Measurements from ENCODE around the gene LMX1B.

Gene LMX1B

DNA sequence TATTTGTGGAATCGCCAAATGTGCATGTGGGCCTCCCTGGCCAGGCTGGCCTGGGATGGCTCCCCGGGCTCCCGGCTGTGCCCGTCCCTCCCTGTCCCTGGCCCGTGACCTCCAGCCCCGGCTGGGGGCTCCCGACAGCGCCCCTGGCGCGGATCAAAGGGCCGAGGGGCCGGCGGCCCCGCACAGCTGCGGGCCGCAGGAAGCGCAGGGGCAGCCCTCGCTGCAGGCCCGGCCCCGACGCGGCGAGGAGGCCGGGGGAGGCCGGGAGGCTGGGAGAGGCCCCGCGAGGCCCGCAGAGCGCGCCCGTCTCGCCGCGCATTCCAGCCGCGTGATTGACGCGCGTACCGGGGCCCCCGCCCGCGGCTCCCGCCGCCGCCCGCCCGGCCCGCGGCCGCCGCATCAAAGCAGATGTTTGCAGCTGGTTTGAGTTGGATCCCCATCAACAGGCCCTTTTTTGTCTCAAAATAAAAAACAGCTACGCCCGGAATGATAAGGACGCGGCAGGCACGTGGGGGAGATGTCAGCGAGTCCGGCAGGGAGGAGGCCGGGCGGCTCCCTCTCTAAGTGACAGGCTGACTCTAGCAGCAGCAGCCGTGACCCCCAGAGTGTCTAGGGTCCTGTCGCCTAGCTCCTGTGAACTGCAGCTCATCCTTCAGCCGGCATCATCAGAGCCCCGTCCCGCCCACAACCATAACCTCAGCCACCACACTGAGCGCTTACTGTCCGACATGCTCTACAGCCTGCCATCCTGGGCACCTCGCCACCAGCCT is 69.4 kb downstream of the LMX1B start:
- no peak for DNase-seq

DNA sequence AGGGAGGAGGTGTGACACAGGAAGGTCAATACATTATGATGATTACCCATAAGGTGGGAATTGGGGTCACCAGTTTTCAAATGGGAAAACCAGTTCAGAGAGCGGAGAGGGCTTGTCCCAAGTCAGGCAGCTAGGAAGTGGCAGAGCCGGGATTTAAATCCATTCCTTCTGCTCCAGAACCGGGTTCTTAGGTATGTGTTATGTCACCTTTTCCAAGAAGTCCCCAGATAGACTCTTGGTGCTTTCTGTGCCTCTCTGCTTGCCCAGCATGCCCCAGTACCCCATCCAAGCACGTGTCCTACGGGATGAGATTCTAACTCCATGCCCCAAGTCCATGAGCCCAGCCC is 69.9 kb downstream of the LMX1B start:
- DNase-seq: no peak

DNA sequence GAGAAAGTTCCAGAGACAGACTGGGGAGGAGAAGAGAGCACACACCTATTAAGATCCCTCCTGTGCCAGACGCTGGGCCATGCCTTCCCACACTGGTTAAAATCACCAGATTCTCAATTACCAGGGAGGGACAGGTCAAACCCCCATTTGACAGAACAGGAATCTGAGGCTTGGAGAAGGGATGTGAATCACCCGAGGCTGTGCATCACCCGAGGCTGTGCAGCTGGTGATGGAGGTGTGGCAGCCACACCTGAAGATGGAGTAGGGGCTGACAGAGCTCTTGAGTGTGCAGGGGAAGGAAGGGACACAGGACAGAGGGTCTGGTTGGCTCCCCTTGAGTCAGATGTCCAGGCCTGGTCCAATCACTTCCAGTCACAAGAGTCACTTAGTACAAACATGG is 70.6 kb downstream of the LMX1B start:
- DNase-seq: no peak

DNA sequence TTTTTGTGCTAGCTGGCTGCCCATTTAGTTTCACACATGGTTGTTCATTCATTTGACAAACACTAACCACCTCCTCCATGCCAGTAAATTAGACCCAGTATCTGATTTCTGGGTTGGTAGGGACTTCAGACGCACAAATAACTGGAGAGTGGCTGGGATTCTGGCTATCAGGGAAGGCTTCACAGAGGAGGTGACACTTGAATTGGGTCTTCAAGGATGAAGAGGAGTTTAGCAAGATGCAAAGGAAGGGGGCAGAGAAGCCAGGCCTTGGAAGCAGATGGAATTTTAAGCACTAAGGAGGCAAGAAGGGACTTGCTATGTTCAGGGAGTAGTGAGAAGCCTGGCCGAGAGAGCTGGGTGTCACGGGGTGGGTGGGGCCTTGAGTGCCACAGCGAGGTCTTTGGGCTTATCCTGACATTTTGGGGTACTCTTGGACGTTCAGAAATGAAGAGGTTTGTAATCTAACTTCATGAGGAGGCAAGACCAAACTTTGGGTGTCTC is 71.3 kb downstream of the LMX1B start:
- DNase-seq: no peak

DNA sequence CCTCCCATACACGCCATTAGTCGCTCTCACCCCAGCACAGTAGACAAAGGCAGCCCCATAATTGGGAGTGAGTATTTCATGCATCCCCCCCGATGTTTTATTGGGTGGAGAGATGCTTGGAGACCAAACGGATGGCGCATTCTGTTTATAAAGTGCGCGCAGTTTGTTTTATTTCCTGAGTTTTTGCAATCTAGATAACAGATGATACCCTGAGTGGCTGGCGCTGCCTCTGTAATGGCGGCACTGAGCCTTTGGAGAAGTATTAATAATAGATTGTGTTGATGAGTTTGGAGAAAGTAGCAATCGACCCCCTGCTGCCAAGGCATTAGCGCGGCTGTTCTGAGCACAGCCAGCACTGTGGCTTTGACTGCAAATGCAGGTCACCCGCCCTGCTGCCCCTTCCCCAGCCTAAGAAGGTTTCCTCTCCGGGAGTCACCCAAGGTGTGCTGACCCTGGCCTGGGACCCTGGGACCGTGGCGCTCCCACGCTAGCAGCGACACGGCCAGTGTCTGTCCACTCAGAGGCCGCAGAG is 74.3 kb downstream of the LMX1B start:
- DNase-seq: no peak

DNA sequence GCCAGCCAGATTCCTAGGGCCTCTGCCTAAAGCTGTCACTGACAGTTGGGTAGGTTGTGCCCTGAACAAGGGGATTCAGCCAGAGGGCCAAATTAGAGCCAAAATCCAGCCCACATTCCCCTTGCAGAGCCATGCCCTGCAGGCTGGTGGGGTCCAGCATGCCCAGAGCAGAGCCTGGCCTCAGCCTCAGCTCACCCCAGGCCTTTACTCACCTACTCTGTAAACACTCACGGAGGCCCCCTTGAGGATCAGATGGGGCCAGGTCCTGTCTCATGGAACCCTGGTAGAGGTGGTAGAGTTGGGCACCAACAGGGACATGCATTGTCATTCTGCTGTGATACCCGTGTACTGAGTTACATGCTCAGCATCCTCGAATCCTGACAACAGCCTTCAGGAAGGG is 74.9 kb downstream of the LMX1B start:
- DNase-seq: no peak

DNA sequence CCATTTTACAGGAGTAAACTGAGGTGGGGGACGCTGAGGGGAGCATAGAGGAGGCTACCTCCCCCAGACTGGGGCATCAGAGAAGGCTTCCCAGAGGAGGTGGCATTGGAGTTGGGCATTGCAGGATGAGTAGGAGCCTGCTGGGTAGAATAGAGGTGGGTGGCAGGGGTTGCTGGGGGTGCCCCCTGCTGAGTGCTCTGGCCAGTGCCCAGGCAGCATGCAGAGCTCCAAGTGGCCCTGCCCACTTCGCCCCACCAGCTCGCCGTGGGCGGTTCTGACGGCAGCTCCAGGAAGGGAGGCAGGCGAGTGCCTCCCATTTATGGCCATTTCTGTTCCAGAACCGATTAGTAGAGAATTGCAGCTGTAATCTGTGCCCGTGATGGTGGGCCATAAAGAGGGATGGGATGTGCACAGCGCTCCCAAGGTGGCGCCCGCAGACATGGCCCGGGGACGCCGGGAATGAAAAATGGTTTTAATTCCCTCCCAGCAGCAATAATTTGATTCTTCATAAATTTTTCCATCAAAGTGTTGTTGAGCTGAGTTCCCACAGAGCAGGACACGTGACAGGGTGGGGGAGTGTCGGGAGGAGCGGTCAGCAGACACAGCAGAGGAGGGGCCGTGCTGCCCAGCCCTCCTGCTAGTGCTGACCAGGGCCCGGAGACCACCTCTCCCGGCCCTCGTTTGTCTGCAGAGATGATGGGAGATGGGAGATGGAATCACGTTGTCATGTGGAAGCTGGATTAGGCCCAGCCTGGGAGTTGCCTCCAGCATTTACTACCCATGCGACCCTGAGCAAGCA is 75.5 kb downstream of the LMX1B start:
- DNase-seq: no peak

DNA sequence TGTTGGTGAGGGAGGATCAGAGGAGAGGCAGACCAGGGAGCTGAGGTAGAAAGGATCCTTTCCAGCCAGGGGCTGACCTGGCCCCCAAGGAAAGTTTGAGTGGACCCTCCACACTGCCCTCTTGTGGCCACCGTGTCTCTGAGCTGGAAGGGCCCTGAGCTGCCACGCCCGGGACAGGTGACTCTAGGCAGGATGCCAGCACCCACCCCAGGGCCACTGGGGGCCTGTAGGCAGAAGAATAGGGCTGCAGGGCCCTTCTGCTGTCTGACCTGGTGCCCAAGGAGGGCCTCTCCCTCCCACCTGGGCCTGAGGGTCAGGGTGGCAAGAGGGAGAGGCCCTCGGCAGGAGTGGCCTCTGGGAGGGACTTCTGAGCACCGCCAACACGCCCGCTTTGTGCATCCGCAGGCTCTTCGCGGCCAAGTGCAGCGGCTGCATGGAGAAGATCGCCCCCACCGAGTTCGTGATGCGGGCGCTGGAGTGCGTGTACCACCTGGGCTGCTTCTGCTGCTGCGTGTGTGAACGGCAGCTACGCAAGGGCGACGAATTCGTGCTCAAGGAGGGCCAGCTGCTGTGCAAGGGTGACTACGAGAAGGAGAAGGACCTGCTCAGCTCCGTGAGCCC is 76.8 kb downstream of the LMX1B start:
- DNase-seq: no peak

DNA sequence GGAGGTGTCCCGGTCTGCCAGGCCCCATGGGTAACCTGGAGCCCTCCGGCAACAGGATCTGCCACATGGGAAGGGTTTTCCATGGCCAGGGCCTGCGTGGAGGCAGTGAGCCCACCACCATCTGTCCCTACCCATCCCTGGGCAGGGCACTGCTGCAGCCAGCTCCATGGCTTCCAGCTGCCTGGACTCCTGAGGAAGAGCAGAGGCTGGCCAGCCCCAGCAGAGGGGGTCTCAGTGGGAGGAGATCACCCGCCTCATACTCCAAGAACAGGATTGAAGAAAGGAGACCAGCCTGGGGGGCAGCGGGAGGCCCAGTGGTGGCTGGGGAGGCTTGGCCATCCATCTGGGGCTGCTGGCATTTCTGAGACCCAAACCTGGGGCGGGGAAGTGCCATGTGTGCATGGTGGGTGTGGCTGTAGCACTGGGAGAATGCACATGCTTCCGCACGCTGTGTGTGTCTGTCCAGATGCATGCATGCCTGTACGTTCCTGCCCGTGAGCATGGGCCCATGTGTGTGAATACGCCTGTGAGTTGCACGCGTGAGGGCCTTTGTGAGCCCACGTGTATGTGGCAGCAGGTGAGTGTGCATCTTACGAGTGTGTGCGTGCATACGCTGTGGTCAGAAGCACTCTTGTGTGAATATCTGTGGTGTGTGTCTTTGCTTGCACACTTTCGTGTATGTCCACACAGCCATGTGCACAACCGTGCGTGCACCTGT is 78.5 kb downstream of the LMX1B start:
- DNase-seq: no peak

DNA sequence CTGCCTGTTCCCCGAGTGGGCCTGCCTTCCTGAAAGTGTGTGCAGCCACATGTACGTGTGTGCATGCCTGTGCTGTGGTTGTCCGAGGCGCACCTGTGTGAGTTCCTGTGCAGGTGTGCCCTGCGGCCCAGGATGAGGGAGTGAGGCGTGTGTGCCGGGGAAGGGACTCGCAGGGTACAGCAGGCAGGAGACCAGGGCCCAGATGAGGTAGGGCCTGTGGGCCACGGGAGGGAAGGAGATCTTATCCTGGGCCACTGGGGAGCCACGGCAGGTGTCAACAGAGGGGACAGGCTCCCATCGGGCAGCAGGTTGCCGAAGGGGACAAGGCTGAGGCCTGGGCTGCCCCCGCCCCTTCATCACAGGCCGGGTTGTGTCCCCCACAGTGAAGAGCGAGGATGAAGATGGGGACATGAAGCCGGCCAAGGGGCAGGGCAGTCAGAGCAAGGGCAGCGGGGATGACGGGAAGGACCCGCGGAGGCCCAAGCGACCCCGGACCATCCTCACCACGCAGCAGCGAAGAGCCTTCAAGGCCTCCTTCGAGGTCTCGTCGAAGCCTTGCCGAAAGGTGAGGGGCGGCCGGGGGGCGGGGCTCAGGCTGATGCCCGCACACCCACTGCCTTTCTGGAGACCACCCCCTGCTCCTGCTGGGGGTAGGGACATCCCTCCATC is 79.2 kb downstream of the LMX1B start:
- no peak for DNase-seq

DNA sequence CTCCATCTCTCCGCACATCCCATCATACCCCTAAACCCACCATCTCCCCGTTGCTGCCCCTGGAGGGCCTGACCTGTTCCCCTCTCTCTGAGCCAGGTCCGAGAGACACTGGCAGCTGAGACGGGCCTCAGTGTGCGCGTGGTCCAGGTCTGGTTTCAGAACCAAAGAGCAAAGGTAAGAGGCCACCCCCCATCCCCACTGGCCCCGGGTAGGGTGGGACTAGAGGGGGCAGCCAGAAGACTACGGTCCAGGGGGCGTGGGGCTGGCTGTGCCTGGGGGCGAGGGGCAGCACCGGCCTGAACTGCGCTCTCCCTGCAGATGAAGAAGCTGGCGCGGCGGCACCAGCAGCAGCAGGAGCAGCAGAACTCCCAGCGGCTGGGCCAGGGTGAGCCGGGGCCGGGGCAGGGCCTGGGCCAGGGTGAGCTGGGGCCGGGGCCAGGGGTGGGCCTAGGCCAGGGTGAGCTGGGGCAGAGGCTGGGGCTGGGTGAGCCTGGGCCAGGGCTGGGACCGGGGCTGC is 79.8 kb downstream of the LMX1B start:
- DNase-seq: no peak

DNA sequence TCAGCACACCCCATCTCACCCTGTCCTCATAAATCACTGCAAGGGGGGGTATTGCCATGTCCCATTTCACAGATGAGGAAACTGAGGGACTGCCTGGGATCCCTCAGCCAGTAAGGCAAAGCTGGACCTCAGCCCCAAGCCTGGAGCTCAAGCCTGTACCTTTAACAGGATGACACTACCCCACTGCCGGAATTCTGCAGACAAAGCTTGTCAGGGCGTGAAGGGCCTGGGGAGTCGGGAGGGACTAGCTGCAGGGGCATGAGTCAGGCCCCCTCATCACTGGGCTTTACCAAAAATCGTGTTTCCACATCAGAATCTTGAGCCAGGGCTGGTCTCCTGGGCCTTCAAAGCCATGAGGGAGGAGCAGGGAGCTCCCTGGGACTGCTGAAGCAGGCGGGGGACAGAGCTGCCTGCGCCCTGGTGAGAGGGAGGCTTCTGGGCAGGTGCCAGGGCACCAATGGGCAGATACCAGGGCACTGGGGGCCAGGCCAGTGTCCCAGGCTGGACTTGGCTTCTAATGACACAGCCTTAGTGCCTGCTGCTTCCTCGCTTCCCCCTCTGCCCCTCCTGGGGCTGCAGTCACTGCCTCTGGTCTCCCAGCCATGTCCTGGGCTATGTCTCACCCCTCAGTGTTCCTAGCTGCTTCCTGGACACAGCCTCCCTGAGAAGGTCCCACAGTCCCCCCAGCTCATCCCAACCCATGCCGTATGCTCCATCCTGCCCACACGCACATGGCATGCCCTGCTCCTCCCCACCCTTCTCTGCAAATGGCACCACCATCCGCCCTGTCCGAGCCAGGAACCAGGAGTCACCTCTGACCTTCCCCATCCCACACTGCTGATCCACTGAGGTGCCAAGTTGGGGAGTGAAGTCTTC is 80.7 kb downstream of the LMX1B start:
- no peak for DNase-seq

DNA sequence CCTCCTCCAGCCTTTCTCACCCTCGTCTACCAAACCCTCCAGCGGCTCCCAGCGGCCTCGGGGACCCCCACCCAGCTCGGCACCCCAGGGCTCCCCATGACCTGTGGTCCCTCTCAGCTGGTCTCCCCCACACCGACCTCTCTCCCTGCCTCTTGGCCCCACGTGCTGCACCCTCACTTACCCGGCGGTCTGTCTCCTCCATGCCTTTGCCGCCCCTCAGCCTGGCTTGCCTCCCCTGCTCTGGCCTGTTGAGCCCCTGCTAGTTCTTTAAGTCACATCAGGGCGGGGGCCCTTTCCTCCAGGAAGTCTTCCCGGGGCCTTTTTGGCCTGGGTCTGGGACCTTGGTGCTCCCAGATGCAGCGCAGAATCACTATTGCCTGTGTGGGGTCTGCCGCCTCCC is 81.5 kb downstream of the LMX1B start:
- no peak for DNase-seq

DNA sequence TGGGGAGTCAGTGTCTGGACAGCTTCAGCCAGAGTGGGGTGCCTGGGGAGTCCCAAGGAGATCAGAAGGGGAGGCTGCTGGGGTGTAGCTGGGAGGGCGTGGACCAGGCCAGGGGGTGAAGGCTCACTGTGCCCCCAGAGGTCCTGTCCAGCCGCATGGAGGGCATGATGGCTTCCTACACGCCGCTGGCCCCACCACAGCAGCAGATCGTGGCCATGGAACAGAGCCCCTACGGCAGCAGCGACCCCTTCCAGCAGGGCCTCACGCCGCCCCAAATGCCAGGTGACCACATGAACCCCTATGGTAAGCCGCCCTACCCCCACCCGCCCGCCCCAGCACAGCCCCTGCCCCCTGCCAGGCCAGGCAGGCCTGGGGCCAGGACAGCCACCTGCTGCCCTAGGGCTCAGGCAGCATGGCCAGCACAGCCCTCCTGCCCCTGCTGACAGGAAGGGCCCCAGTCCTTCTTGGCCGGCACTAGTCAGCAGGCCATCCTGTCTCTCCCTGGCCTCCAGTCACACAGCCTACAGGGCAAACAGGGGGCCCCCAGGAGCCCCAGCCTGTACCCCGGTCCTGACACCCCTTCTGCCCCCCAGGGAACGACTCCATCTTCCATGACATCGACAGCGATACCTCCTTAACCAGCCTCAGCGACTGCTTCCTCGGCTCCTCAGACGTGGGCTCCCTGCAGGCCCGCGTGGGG is 82.1 kb downstream of the LMX1B start:
- DNase-seq: no peak

DNA sequence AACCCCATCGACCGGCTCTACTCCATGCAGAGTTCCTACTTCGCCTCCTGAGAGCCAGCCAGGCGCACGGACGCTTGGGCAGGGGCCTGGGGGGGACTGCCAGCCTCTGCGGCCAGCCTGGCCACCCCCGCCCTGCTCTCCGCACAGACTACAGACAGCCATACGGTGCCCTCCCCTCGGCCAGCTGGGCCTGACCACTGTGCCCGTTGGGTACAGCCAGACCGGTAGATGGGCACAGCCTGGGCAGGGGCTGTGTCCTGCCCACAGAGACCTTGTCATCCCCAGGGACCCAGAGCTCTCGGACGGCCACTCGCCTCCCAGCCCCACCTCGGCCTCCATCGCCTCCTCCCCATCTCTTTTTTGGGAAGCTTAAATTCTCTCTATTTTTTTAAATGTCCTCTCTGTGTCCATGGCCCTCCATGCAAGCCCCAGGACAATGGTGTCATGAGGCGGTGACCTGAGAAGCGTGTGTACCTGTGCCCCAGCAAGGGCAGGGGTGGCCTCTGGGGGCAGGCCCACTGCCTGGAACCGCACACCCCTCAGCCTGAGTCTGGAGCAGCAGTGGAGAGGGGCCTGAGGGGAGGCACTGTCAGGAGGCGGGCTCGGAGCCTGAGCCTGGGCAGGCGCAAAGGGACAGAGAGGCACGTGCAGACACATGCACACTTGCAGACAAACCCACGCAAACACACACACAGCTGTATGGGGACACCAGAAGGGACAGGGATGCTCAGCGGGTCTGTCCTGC is 82.8 kb downstream of the LMX1B start:
- no peak for DNase-seq

DNA sequence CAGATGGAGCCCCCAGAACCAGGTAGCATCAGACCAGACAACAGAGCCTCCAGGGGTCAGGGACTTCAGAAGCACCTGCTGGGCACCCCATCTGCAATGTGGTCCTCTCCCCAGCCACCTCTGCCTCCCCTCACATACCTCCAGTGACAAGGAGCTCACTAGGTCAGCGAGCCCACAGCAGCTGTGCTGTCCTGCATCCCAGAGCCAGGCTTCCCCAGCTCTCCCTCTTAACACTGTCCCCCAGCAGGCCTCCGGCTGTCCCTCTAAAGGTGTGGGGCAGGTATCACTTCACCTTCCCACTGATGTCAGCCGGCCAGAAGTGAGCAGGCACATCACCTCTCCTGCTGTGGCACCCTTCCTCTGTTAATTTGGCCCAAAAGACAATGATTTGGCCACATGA is 83.6 kb downstream of the LMX1B start:
- DNase-seq: no peak

DNA sequence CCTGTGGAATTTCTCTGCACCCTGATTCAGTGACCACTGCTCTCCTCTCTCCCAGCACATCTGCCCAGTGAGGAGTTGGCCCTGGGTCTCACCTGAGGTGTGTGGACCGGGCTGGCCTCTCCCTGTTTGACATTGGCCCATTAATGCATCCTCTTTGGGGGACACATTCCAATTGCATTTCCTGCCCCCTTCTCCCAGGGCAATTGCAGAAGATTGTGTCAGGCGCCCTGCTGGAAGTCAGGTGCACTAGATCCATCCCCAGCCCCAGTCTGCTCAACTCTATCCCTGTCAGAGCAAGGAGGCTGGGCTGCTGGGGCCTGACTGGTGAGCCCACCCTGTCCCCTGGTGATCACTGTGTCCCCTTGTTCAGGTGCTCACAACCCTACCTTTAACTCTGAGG is 84.5 kb downstream of the LMX1B start:
- DNase-seq: no peak

DNA sequence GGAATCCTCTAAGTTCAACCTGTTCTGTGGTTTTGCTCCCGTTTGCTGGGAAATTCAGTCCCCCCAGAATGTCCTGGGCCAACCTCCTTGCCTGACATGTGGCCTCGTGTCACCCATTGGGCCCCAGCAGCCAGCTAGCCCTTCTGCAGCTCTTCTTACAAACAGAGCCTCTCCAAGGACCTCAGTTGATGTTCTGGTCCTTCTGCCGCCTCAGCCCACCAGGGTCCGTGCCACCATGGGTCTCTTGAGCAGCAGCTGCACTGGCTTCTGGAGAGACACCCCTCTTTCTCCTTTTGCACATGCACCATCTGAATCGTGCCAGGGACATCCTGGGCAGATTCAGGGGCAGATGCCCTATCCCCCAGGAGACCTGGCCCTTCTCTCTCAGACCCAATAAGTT is 85.0 kb downstream of the LMX1B start:
- DNase-seq: no peak

DNA sequence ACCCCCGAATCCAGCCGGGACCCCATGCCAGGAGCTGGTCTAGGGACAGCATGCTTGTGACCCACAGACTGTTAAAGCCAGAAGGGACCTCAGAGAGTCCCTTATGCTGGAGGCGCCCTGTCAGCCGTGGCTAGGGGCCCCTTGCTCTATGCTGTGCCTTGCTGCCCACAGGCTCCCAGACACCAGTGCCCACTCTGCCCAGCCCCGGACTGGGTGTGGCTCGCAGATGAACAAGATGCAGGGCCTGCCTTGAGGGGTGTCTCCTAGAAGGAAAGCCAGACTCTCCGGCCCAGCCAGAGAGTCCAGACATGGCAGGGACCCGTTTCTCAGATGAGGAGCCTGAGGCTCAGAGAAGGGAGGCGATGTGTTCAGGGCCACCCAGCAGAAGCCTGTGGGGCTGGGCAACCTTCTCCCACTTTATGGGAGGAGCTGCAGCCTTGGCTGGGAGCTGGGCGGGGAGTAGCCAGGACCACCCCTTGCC is 85.7 kb downstream of the LMX1B start:
- no peak for DNase-seq

DNA sequence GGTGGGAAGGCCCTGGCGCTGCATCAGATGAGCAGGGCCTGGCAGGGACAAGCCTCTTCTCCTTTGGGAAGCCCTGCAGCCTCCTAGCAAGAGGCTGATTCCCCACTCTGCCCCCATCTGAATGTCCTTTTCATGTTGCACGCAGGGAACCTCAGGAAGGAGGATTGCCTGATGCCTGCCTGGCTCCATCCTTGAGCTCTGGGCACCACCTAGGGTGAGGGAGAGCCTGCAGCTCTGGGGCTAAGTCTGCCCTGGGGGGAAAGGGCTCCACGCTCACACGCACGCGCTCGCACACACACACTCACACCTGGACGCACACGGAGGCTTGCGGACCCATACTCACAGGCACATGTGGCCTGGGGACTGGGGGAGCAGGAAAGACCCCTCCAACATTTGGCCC is 86.6 kb downstream of the LMX1B start:
- no peak for DNase-seq
